NCI-H774 (cell line): Measurements from ENCODE around the gene VAV2.

ENCODE experiments used
- DNase-seq: peaks from one replicate; lab custom pipeline; 2025; lab: John Stamatoyannopoulos, UW

The VAV2 gene

GRCh38 chr9:133835262-133835901, 156.7 kb downstream of the VAV2 start:
- no peak for DNase-seq

- DNase-seq, result no peak
Observed at GRCh38 chr9:133834080-133834976, 157.8 kb downstream of the VAV2 start.

GRCh38 chr9:133833388-133834025, 158.6 kb downstream of the VAV2 start:
- no peak for DNase-seq

GRCh38 chr9:133832877-133833276, 159.2 kb downstream of the VAV2 start:
- no peak for DNase-seq

- no peak for DNase-seq
Observed at GRCh38 chr9:133830711-133831110, 161.4 kb downstream of the VAV2 start.

GRCh38 chr9:133830310-133830709, 161.8 kb downstream of the VAV2 start:
- no peak for DNase-seq

GRCh38 chr9:133828338-133828997, 163.7 kb downstream of the VAV2 start:
- DNase-seq, result no peak

- no peak for DNase-seq
Observed at GRCh38 chr9:133826289-133827085, 165.6 kb downstream of the VAV2 start.

GRCh38 chr9:133825555-133826218, 166.4 kb downstream of the VAV2 start:
- no peak for DNase-seq

- no peak for DNase-seq
Observed at GRCh38 chr9:133824802-133825186, 167.3 kb downstream of the VAV2 start.

GRCh38 chr9:133824106-133824801, 167.9 kb downstream of the VAV2 start:
- no peak for DNase-seq

- DNase-seq, result no peak
Observed at GRCh38 chr9:133823189-133824105, 168.7 kb downstream of the VAV2 start.

- no peak for DNase-seq
Observed at GRCh38 chr9:133822430-133823065, 169.6 kb downstream of the VAV2 start.

- DNase-seq, result no peak
Observed at GRCh38 chr9:133821601-133822429, 170.3 kb downstream of the VAV2 start.

- DNase-seq, result no peak
Observed at GRCh38 chr9:133819923-133820322, 172.2 kb downstream of the VAV2 start.

- no peak for DNase-seq
Observed at GRCh38 chr9:133818444-133818843, 173.7 kb downstream of the VAV2 start.

GRCh38 chr9:133815781-133816180, 176.3 kb downstream of the VAV2 start:
- DNase-seq, result no peak
